ENCODE data around the gene CHSY1. TPM values are rescaled to one million over a fixed set of nuclear protein-coding genes. Genes with fewer than 3 reads are reported as not detected.

CHSY1 gene
- total and polyA plus RNA-seq, 10 of the 15 experiments (the other 5 are each of a cell fraction or from before 2014, with no cell fraction given) = 1.4 to 31.2 (median 10.5) TPM

GRCh38 chr15:101127506-101128076, 124.3 kb downstream of the CHSY1 start (continued):
- no peak for TF ChIP-seq CEBPZ (IDR thresholded peaks at IDR 0.05; ENCODE audit: low read depth, low read length)
- no peak for TF ChIP-seq SMAD5 (IDR thresholded peaks at IDR 0.05; ENCODE audit: low read depth)
- 0 out of 2 replicates have a peak, but pooled peaks have one; percentile 15 for TF ChIP-seq ZNF24 (IDR thresholded peaks at IDR 0.05)
- no peak for TF ChIP-seq YBX1 (IDR thresholded peaks at IDR 0.05)
- no peak for TF ChIP-seq ESRRA (IDR thresholded peaks at IDR 0.05; ENCODE audit: low read length)
- TF ChIP-seq RAD21 (IDR thresholded peaks at IDR 0.05; ENCODE audit: insufficient read depth, low read depth, low read length) = no peak
- TF ChIP-seq FOS (IDR thresholded peaks at IDR 0.05; ENCODE audit: borderline replicate concordance, extremely low read depth, insufficient read length) = no peak
- TF ChIP-seq NBN (IDR thresholded peaks at IDR 0.05) = peak; percentile 31; the same call in 1 of the 2 replicates
- TF ChIP-seq IRF5 (IDR thresholded peaks at IDR 0.05; ENCODE audit: borderline replicate concordance) = no peak
- peak; percentile 50; the same call in 1 of the 2 replicates for TF ChIP-seq CREM (IDR thresholded peaks at IDR 0.05; ENCODE audit: low read depth)
- peak; percentile 57; the same call in 1 of the 2 replicates for TF ChIP-seq ZSCAN29 (IDR thresholded peaks at IDR 0.05)
- no peak for TF ChIP-seq RAD51 (IDR thresholded peaks at IDR 0.05)
- no peak for TF ChIP-seq SREBF1 (IDR thresholded peaks at IDR 0.05; ENCODE audit: low read length)
- TF ChIP-seq RCOR1 (conservative IDR thresholded peaks at IDR 0.05; ENCODE audit: low read depth, low read length) = no peak
- no peak for TF ChIP-seq POLR2AphosphoS5 (IDR thresholded peaks at IDR 0.05; ENCODE audit: low read length)
- TF ChIP-seq LARP7 (IDR thresholded peaks at IDR 0.05) = no peak
- TF ChIP-seq POU2F2 (IDR thresholded peaks at IDR 0.05; ENCODE audit: borderline replicate concordance, low read depth, low read length) = peak; percentile 58; the same call in 1 of the 3 replicates
- no peak for TF ChIP-seq E4F1 (IDR thresholded peaks at IDR 0.05; ENCODE audit: borderline replicate concordance, partially characterized antibody)
- 0 out of 2 replicates have a peak, but pooled peaks have one; percentile 25 for TF ChIP-seq ZBTB33 (IDR thresholded peaks at IDR 0.05)
- TF ChIP-seq MYC (IDR thresholded peaks at IDR 0.05; ENCODE audit: insufficient read depth, insufficient read length, insufficient replicate concordance, low read length, severe bottlenecking) = no peak
- no peak for TF ChIP-seq TAF1 (IDR thresholded peaks at IDR 0.05; ENCODE audit: borderline replicate concordance, low read depth, low read length)
- TF ChIP-seq ZZZ3 (IDR thresholded peaks at IDR 0.05; ENCODE audit: control insufficient read depth, insufficient read length, low read depth) = no peak
- peak; percentile 60 for TF ChIP-seq ZNF217 (IDR thresholded peaks at IDR 0.05)
- TF ChIP-seq ZBED1 (IDR thresholded peaks at IDR 0.05; ENCODE audit: borderline replicate concordance) = 0 out of 2 replicates have a peak, but pooled peaks have one; percentile 35

All from GM12878 (cell line).